SK-N-DZ (cell line): ENCODE data around the gene CATSPERB.
"Not testable (repeated sequence)": the region's sequence is repeated elsewhere in the genome, so short reads cannot be mapped to it uniquely, and the experiment has no call there.

Experiments used
- DNase-seq: peaks from one replicate; pipeline ENCODE4 v3.0.0-alpha.2; 2015; ENCODE audit warnings: low spot score

The CATSPERB gene

DNA sequence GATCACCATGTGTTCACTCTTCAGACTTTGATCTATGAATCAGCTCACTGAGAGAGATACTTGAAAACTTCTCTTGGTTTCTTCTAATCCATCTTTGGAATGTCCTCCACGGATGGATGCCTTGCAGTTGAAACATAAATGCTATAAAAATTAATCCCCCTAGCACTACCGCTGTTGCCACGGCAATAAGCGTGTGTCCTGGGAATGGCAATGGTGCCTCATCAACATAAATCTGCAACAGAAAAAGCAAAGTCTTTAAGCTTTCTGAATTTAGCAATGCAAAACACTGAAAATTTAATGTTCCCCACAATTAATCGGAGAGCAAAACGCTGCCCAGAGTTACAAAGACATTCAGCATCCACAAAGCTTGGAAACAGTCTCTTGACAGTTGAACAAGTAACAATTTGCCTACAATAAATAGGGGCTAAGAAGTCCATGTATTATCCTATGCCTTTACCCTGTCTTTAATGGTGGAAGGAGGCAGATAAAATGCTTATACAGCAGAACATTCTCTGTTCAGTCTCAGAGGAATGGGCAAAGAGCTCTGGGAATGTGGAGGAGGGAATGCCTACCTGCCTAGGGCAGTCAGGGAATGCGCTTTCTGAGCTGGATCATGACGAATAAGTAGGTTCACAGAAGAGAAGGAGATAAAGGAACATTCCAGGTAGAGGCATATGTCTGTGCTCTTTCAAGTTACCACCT is 150.9 kb downstream of the CATSPERB start:
- DNase-seq, result no peak

DNA sequence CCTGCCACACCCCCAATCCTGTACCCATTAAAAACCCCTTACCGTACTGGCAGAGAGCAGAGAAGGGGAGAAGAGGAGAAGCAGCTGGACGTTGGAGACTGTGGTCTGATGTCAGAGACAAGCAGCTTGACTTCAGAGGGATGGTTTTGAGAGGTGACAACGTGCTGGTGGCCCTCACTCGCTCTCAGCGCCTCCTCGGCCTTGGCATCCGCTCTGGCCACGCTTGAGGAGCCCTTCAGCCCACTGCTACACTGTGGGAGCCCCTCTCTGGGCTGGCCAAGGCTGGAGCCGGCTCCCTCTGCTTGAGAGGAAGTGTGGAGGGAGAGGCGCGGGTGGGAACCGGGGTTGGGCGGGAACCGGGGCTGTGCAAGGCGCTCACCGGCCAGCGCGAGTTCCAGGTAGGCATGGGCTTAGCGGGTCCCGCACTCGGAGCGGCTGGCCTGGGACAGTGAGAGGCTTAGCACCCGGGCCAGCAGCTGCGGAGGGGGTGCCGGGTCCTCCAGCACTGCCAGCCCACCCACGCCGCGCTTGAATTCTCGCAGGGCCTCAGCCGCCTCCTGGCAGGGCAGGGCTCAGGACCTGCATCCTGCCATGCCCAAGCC is 154.2 kb downstream of the CATSPERB start:
- DNase-seq, result no peak

GRCh38 chr14:91575469-91576208 is 156.2 kb downstream of the CATSPERB start:
- no peak for DNase-seq

GRCh38 chr14:91573894-91574837 is 157.7 kb downstream of the CATSPERB start:
- DNase-seq, result peak; percentile 1

GRCh38 chr14:91573528-91573893 is 158.4 kb downstream of the CATSPERB start:
- DNase-seq, result no peak

GRCh38 chr14:91570021-91570420 is 161.9 kb downstream of the CATSPERB start:
- DNase-seq, result no peak

GRCh38 chr14:91569301-91569700 is 162.6 kb downstream of the CATSPERB start:
- DNase-seq, result no peak

DNA sequence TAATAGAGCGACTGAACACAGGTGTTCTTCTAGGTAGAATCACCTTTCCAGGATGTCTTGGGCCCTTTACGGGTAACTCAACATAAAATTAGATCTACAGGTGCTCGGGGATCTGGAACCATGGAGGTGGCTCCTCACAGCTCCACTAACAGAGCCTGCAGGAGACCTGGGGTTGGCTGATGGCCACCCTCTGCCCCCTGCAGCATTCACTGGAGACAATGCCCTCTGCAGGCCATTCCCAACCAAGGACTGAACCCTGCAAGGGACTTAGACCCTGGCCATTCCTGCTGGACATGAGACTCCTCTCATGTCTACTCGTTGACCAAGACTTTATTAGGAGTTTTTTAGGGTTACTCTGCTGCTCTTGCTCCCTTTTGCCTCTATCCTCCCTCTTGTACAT is 163.3 kb downstream of the CATSPERB start:
- DNase-seq, result no peak

DNA sequence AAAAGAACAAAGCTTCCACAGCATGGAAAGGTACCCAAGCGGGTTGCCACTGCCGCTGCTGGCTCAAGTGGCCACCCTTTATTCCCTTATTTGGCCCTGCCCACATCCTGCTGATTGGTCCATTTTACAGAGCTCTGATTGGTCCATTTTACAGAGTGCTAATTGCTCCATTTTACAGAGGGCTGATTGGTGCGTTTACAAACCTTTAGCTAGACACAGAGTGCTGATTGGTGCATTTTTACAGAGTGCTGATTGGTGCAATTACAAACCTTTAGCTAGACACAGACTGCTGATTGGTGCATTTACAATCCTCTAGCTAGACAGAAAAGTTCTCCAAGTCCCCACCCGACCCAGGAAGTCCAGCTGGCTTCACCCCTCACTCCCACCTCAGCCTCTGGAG is 164.1 kb downstream of the CATSPERB start:
- DNase-seq, result not testable (repeated sequence)

GRCh38 chr14:91555531-91555930 is 176.4 kb downstream of the CATSPERB start:
- no peak for DNase-seq

DNA sequence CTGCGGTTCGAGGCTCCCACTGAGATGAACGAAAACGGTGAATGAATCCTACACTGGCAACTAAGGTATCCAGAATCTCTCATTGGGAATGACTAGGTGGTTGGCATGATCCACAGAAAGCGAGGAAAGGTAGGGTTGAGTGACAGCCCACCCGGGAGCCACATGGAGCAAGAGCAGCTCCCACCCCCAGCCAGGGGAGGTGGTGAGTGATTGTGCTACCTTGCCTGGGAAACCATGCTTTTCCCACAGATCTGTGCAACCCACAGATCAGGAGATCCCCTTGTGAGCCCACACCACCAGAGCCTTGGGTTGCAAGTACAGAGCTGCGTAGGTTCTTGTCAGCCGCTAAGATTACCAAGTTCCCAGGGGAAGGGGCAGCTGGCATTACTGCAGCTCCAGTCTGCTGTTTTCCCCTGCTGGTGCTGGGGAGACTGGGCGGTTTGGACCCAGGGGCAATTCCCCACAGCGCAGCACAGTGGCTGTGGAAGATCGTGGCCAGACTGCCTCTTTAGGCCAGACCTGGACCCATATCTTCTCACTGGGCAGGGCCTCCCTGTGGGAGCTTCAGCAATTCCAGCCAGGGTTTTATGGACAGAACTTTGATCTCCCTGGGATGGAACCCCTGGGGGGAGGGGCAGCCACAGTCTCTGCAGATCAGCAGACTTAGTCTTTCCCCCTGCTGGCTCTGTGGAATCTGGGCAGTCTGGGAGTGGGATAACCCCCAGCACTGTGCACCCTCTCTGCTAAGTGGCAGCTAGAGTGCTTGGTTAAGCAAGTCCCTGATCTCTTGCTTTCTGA is 177.2 kb downstream of the CATSPERB start:
- no peak for DNase-seq

- no peak for DNase-seq
Observed at GRCh38 chr14:91548108-91548507, 183.8 kb downstream of the CATSPERB start.

- no peak for DNase-seq
Observed at GRCh38 chr14:91545946-91546716, 185.8 kb downstream of the CATSPERB start.

DNA sequence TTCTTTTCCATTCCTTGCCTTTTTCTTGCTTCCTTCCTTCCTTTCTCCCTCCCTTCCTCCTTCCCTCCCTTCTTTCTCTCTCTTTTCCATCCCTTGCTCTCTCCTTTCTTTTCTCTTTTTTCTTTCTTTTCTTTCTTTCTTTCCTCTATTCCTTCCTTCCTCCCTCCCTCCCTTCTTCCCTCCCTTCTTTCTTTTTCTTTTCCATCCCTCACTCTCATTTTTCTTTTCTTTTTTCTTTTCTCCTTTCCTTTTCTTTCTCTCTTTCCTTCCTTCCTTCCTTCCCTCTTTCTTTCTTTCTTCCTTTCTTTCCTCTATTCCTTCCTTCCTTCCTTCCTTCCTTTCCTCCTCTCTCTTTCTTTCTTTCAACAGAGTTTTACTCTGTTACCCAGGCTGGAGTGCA is 186.7 kb downstream of the CATSPERB start:
- no peak for DNase-seq

- DNase-seq, result no peak
Observed at GRCh38 chr14:91536327-91536726, 195.6 kb downstream of the CATSPERB start.

DNA sequence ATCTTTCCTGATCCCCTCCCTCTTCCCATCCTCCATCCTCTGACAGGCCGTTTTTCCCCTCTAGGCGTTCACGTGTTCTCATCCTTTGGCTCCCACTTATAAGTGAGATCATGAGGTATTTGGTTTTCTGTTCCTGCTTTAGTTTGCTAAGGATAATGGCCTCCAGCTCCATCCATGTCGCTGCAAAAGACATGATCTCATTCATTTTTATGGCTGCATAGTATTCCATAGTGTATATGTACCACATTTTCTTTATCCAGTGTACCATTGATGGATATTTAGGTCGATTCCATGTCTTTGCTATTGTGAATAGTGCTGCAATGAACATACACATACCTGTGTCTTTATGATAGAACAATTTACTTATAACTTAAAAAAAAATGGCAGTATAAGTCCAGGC is 197.8 kb downstream of the CATSPERB start:
- DNase-seq, result not testable (repeated sequence)

DNA sequence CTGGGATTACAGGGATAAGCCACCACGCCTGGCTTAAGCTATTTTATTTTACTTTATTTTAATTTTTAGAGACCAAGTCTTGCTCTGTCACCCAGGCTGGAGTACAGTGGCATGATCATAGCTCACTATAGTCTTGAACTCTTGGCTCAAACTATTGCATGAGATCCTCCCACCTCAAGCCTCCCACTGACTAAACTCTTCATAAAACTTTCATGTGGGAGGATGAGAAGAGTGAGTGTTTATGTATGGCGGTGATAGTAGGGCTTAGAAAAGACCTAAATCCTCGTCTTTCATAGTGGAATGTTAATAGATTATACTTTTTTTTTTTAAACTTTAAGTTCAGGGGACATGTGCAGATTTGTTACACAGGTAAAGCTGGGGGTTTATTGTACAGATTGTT is 198.3 kb downstream of the CATSPERB start:
- no peak for DNase-seq
